H9 (cell line): ENCODE measurements around the gene CAMTA1. TPM values are rescaled to one million over a fixed set of nuclear protein-coding genes. Genes with fewer than 3 reads are reported as not detected.

Experiments
- DNase-seq: peaks from one replicate; pipeline ENCODE4 v3.0.0-alpha.2; 2017
- H2AFZ ChIP-seq: one replicate; pipeline ENCODE4 v1.6.1; 2013; ENCODE audit warnings: mild to moderate bottlenecking, low read length, control low read depth, moderate library complexity
- H2AK5ac ChIP-seq: 2 replicates; pipeline ENCODE4 v1.6.1; 2013; ENCODE audit warnings: low read length, control low read depth, mixed read lengths; ENCODE audit not compliant: insufficient read length
- H2BK120ac ChIP-seq: one replicate; pipeline ENCODE4 v1.6.1; 2013; ENCODE audit warnings: low read depth, mild to moderate bottlenecking, low read length, control low read depth, inconsistent platforms; ENCODE audit not compliant: poor library complexity, severe bottlenecking
- H2BK12ac ChIP-seq: 2 replicates; pipeline ENCODE4 v1.6.1; 2013; ENCODE audit warnings: low read length, control low read depth, mixed read lengths, low read depth; ENCODE audit not compliant: insufficient read length
- H2BK15ac ChIP-seq: 2 replicates; pipeline ENCODE4 v1.6.1; 2013; ENCODE audit warnings: low read depth, low read length, control low read depth
- H2BK20ac ChIP-seq: one replicate; pipeline ENCODE4 v1.6.1; 2013; ENCODE audit warnings: low read depth, mild to moderate bottlenecking, low read length, control low read depth, inconsistent platforms; ENCODE audit not compliant: poor library complexity, severe bottlenecking
- H2BK5ac ChIP-seq: 2 replicates; pipeline ENCODE4 v1.6.1; 2013; ENCODE audit warnings: low read length, control low read depth, mixed read lengths; ENCODE audit not compliant: insufficient read length
- H3K14ac ChIP-seq: 2 replicates; pipeline ENCODE4 v1.6.1; 2013; ENCODE audit warnings: low read length, control low read depth; ENCODE audit not compliant: insufficient read depth
- H3K18ac ChIP-seq: 2 replicates; pipeline ENCODE4 v1.6.1; 2013; ENCODE audit warnings: low read depth, mild to moderate bottlenecking, mixed read lengths, low read length, control low read depth; ENCODE audit not compliant: insufficient read length
- H3K23ac ChIP-seq: 2 replicates; pipeline ENCODE4 v1.6.1; 2013; ENCODE audit warnings: low read length, control low read depth, mixed read lengths, low read depth; ENCODE audit not compliant: insufficient read length
- H3K23me2 ChIP-seq: 2 replicates; pipeline ENCODE4 v1.6.1; 2013; ENCODE audit warnings: low read depth, mild to moderate bottlenecking, mixed read lengths, low read length, control low read depth; ENCODE audit not compliant: insufficient read length, poor library complexity, severe bottlenecking
- H3K27ac ChIP-seq: 2 replicates; pipeline ENCODE4 v1.5.1; 2013; ENCODE audit warnings: low read length, control low read depth, mixed read lengths, low read depth; ENCODE audit not compliant: insufficient read length
- H3K27me3 ChIP-seq: 2 replicates; pipeline ENCODE4 v1.6.1; 2013; ENCODE audit warnings: low read length, control low read depth, inconsistent platforms; ENCODE audit not compliant: insufficient read depth
- H3K4ac ChIP-seq: 2 replicates; pipeline ENCODE4 v1.6.1; 2013; ENCODE audit warnings: low read depth, mild to moderate bottlenecking, control low read depth, inconsistent platforms, low read length, moderate library complexity
- H3K4me1 ChIP-seq: 2 replicates; pipeline ENCODE4 v1.6.1; 2013; ENCODE audit warnings: low read length, control low read depth, inconsistent platforms; ENCODE audit not compliant: insufficient read depth
- H3K4me2 ChIP-seq: 2 replicates; pipeline ENCODE4 v1.6.1; 2013; ENCODE audit warnings: low read length, control low read depth, mixed read lengths; ENCODE audit not compliant: insufficient read length, insufficient read depth
- H3K56ac ChIP-seq: 2 replicates; pipeline ENCODE4 v1.6.1; 2013; ENCODE audit warnings: low read depth, mild to moderate bottlenecking, mixed read lengths, low read length, control low read depth; ENCODE audit not compliant: insufficient read length
- H3K79me1 ChIP-seq: 2 replicates; pipeline ENCODE4 v1.6.1; 2013; ENCODE audit warnings: low read depth, mild to moderate bottlenecking, moderate library complexity, low read length, control low read depth, inconsistent platforms; ENCODE audit not compliant: insufficient read depth, poor library complexity, severe bottlenecking
- H3K79me2 ChIP-seq: 2 replicates; pipeline ENCODE4 v1.6.1; 2013; ENCODE audit warnings: low read length, control low read depth, inconsistent platforms; ENCODE audit not compliant: insufficient read depth
- H3K9ac ChIP-seq: 2 replicates; pipeline ENCODE4 v1.6.1; 2013; ENCODE audit warnings: low read length, control low read depth, mixed read lengths; ENCODE audit not compliant: insufficient read length; ENCODE audit errors: extremely low read depth
- H3K9me3 ChIP-seq: one replicate; pipeline ENCODE4 v1.6.1; 2013; ENCODE audit warnings: low read depth, low read length, inconsistent platforms; ENCODE audit not compliant: control insufficient read depth
- H3T11ph ChIP-seq: one replicate; pipeline ENCODE4 v1.6.1; 2013; ENCODE audit warnings: mild to moderate bottlenecking, low read length, control low read depth, inconsistent platforms
- H4K20me1 ChIP-seq: one replicate; pipeline ENCODE4 v1.6.1; 2013; ENCODE audit not compliant: control insufficient read depth, insufficient read length, insufficient read depth
- H4K5ac ChIP-seq: 2 replicates; pipeline ENCODE4 v1.6.1; 2013; ENCODE audit warnings: low read depth, mild to moderate bottlenecking, mixed read lengths, low read length, control low read depth; ENCODE audit not compliant: insufficient read length
- H4K8ac ChIP-seq: replicated peaks from 2 replicates; pipeline ENCODE4 v1.6.1; 2013; ENCODE audit warnings: low read length, control low read depth, mixed read lengths, low read depth; ENCODE audit not compliant: insufficient read length
- H4K91ac ChIP-seq: 2 replicates; pipeline ENCODE4 v1.6.1; 2013; ENCODE audit warnings: low read depth, mild to moderate bottlenecking, moderate library complexity, mixed read lengths, low read length, control low read depth; ENCODE audit not compliant: insufficient read length
- H3K27ac Mint-ChIP-seq, 3 experiments: 2 replicates in 2 of 3; 3 replicates in 1 of 3; pipeline ENCODE4 v1.8.0; 2020 to 2021; ENCODE audit warnings: mixed read lengths in 3 of 3, mild to moderate bottlenecking in 1 of 3, moderate library complexity in 1 of 3
- H3K27me3 Mint-ChIP-seq: 2 replicates; pipeline ENCODE4 v1.8.0; 2021; ENCODE audit warnings: low read depth, mild to moderate bottlenecking, moderate library complexity, mixed read lengths
- H3K36me3 Mint-ChIP-seq, 3 experiments: 2 replicates in 2 of 3; 3 replicates in 1 of 3; pipeline ENCODE4 v1.8.0; 2020 to 2021; ENCODE audit warnings: low read depth in 3 of 3, mixed read lengths in 3 of 3; ENCODE audit not compliant: insufficient read depth in 1 of 3
- H3K4me1 Mint-ChIP-seq, 2 experiments: 2 replicates each; pipeline ENCODE4 v1.8.0; 2020; ENCODE audit warnings: mixed read lengths in 2 of 2
- H3K4me3 Mint-ChIP-seq, 2 experiments: 2 replicates in 1 of 2; 3 replicates in 1 of 2; pipeline ENCODE4 v1.8.0; 2020 to 2021; ENCODE audit warnings: mild to moderate bottlenecking in 2 of 2, mixed read lengths in 2 of 2, moderate library complexity in 1 of 2
- H3K9me3 Mint-ChIP-seq, 2 experiments: 2 replicates in 1 of 2; 3 replicates in 1 of 2; pipeline ENCODE4 v1.8.0; 2020; ENCODE audit warnings: mild to moderate bottlenecking in 2 of 2, mixed read lengths in 2 of 2, moderate library complexity in 1 of 2
- WGBS: extraction: QIAGEN DNeasy Blood & Tissue Kit; methylation state at CpG from one replicate; pipeline ENCODE4 v1.1.7; 2013; ENCODE audit warnings: missing lambda C conversion rate, low lambda C conversion rate, mixed read lengths; ENCODE audit not compliant: insufficient read length; ENCODE audit errors: extremely low coverage; 5-methylcytosine and 5-hydroxymethylcytosine counted together
- total RNA-seq: library from RNA; stranded (reverse); gene quantifications from 2 replicates; pipeline ENCODE4 v1.2.1, GENCODE V29; 2021
- TF ChIP-seq, protein P1 (sequence below): fragments of 200-600 bp; sonication (generic); conservative IDR thresholded peaks from 3 replicates; pipeline ENCODE4 v1.8.0; 2021; ENCODE audit warnings: antibody characterized with exemption, mild to moderate bottlenecking

Gene CAMTA1
- total RNA-seq, 1 experiment from 2014 or later: 115 TPM

DNA sequence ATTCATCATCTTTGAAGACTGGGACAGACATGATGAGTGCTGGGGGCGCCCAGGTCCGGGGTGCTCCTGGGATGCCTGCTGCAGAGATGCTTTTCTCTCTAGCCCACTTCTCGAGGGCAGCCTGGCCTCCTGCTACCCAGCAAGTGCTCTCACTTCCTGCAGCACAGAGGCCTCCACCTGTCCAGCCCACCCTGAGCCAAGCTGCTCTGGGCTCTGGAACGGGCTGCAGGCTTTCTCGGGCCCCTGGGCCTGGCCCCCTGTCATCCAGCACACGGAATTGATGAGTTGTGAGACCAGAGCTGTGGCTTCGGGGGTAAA, 516.4 kb downstream of the CAMTA1 start:
- Histone ChIP-seq H3K27me3 (no peaks in the 10 kb centered on the region), H4K8ac (no peak overlapping the region), H3K14ac (peak overlapping the region; percentile 0; the same call in 1 of the 2 replicates), H2BK20ac (no peak overlapping the region), H3K18ac (no peak overlapping the region), H3K9me3 (no peaks in the 10 kb centered on the region), H3K79me2 (no peaks in the 10 kb centered on the region), H2BK15ac (no peak overlapping the region), H3K56ac (no peak overlapping the region), H2BK12ac (no peak overlapping the region), H3K4me1 (peaks cover 12% of the 10 kb centered on the region; the same call in 1 of the 2 replicates), H4K91ac (no peak overlapping the region), H3K4ac (no peak overlapping the region), H3T11ph (no peak overlapping the region), H3K79me1 (no peaks in the 10 kb centered on the region), H2BK5ac (no peak overlapping the region), H3K4me2 (no peak overlapping the region), H3K27ac (no peak overlapping the region), H2AFZ (no peak overlapping the region), H3K9ac (no peak overlapping the region), H4K20me1 (no peaks in the 10 kb centered on the region), H4K5ac (no peak overlapping the region), H2BK120ac (no peak overlapping the region), H3K23me2 (no peaks in the 10 kb centered on the region), H3K23ac (no peak overlapping the region), H2AK5ac (no peak overlapping the region)
- no peak for DNase-seq
- Mint-ChIP-seq H3K27ac (peak overlapping the region in 1 of 3 experiments; percentile 9; a peak in 1 of 7 replicates), H3K4me3 (no peak overlapping the region), H3K4me1 (peaks cover 47 to 61% of the 10 kb centered on the region in 2 experiments), H3K27me3 (no peaks in the 10 kb centered on the region; the same call in 1 of the 2 replicates), H3K36me3 (peaks cover 2 to 16% (median 7%) of the 10 kb centered on the region in 3 experiments; a peak in 6 of 7 replicates), H3K9me3 (peaks cover 8 to 17% of the 10 kb centered on the region in 2 experiments)
- WGBS: no CpG with 5 or more reads among the region's 7 CpGs
- TF ChIP-seq, protein P1, sequence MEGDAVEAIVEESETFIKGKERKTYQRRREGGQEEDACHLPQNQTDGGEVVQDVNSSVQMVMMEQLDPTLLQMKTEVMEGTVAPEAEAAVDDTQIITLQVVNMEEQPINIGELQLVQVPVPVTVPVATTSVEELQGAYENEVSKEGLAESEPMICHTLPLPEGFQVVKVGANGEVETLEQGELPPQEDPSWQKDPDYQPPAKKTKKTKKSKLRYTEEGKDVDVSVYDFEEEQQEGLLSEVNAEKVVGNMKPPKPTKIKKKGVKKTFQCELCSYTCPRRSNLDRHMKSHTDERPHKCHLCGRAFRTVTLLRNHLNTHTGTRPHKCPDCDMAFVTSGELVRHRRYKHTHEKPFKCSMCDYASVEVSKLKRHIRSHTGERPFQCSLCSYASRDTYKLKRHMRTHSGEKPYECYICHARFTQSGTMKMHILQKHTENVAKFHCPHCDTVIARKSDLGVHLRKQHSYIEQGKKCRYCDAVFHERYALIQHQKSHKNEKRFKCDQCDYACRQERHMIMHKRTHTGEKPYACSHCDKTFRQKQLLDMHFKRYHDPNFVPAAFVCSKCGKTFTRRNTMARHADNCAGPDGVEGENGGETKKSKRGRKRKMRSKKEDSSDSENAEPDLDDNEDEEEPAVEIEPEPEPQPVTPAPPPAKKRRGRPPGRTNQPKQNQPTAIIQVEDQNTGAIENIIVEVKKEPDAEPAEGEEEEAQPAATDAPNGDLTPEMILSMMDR: no peak
